Mesenchymal stem cell (in vitro differentiated cells and primary cell): ENCODE measurements around the gene CLDN14.

Experiments used
- DNase-seq: peaks from one replicate; pipeline ENCODE4 v3.0.0-alpha.2; 2013
- H2AFZ ChIP-seq: one replicate; pipeline ENCODE4 v1.6.1; 2013; ENCODE audit warnings: low read depth, mild to moderate bottlenecking, control low read depth, inconsistent platforms, low read length, moderate library complexity
- H2AK5ac ChIP-seq: 2 replicates; pipeline ENCODE4 v1.6.1; 2013; ENCODE audit warnings: low read length, moderate library complexity, mild to moderate bottlenecking, inconsistent platforms; ENCODE audit not compliant: severe bottlenecking
- H2BK120ac ChIP-seq: one replicate; pipeline ENCODE4 v1.6.1; 2013; ENCODE audit warnings: low read depth, mild to moderate bottlenecking, inconsistent platforms, low read length, moderate library complexity
- H2BK12ac ChIP-seq, 2 experiments: one replicate each; pipeline ENCODE4 v1.6.1; 2013; ENCODE audit warnings: inconsistent platforms in 2 of 2, low read length in 2 of 2, mild to moderate bottlenecking in 2 of 2, moderate library complexity in 2 of 2, control low read depth in 1 of 2
- H2BK15ac ChIP-seq: one replicate; pipeline ENCODE4 v1.6.1; 2013; ENCODE audit warnings: mild to moderate bottlenecking, low read depth, inconsistent platforms; ENCODE audit not compliant: poor library complexity, severe bottlenecking
- H2BK5ac ChIP-seq: 2 replicates; pipeline ENCODE4 v1.6.1; 2013; ENCODE audit warnings: low read depth, mild to moderate bottlenecking, low read length, control low read depth, inconsistent platforms; ENCODE audit not compliant: poor library complexity, severe bottlenecking
- H3K14ac ChIP-seq, 2 experiments: one replicate each; pipeline ENCODE4 v1.6.1; 2013; ENCODE audit warnings: inconsistent platforms in 2 of 2, low read length in 2 of 2, control low read depth in 1 of 2, mild to moderate bottlenecking in 1 of 2, moderate library complexity in 1 of 2
- H3K18ac ChIP-seq, 2 experiments: one replicate each; pipeline ENCODE4 v1.6.1; 2013; ENCODE audit warnings: inconsistent platforms in 2 of 2, low read length in 2 of 2, control low read depth in 1 of 2, low read depth in 1 of 2, mild to moderate bottlenecking in 1 of 2
- H3K23ac ChIP-seq, 2 experiments: one replicate each; pipeline ENCODE4 v1.6.1; 2013; ENCODE audit warnings: inconsistent platforms in 2 of 2, low read length in 2 of 2, mild to moderate bottlenecking in 2 of 2, moderate library complexity in 2 of 2, control low read depth in 1 of 2
- H3K27ac ChIP-seq: 2 replicates; pipeline ENCODE4 v1.5.1; 2013; ENCODE audit warnings: mild to moderate bottlenecking, moderate library complexity, low read length, control low read depth, inconsistent platforms; ENCODE audit not compliant: poor library complexity, severe bottlenecking
- H3K27me3 ChIP-seq, 2 experiments: 2 replicates each; pipeline versions ENCODE4 v1.6.1 to v1.7.0; 2013; ENCODE audit warnings: low read length in 2 of 2, mild to moderate bottlenecking in 2 of 2, moderate library complexity in 2 of 2, control low read depth in 1 of 2, inconsistent platforms in 1 of 2; ENCODE audit not compliant: control insufficient read depth in 1 of 2, insufficient read depth in 1 of 2
- H3K36me3 ChIP-seq, 2 experiments: 2 replicates each; pipeline versions ENCODE4 v1.6.1 to v1.7.0; 2013; ENCODE audit warnings: low read length in 2 of 2, control low read depth in 1 of 2, inconsistent platforms in 1 of 2, low read depth in 1 of 2, mild to moderate bottlenecking in 1 of 2; ENCODE audit not compliant: insufficient read depth in 2 of 2, control insufficient read depth in 1 of 2
- H3K4ac ChIP-seq, 2 experiments: one replicate each; pipeline ENCODE4 v1.6.1; 2013; ENCODE audit warnings: inconsistent platforms in 2 of 2, low read length in 2 of 2, mild to moderate bottlenecking in 2 of 2, moderate library complexity in 2 of 2, control low read depth in 1 of 2, low read depth in 1 of 2
- H3K4me1 ChIP-seq: 2 replicates; pipeline ENCODE4 v1.6.1; 2013; ENCODE audit warnings: low read depth, low read length, control low read depth; ENCODE audit not compliant: control insufficient read depth, insufficient read depth
- H3K4me2 ChIP-seq: 2 replicates; pipeline ENCODE4 v1.6.1; 2013; ENCODE audit warnings: low read length, mild to moderate bottlenecking, inconsistent platforms; ENCODE audit not compliant: poor library complexity, severe bottlenecking
- H3K4me3 ChIP-seq, 2 experiments: 2 replicates each; pipeline versions ENCODE4 v1.5.1 to v1.7.0; 2013; ENCODE audit warnings: low read length in 2 of 2, mild to moderate bottlenecking in 2 of 2, control low read depth in 1 of 2, low read depth in 1 of 2; ENCODE audit not compliant: insufficient read depth in 1 of 2
- H3K79me1 ChIP-seq: replicated peaks from 2 replicates; pipeline ENCODE4 v1.6.1; 2013; ENCODE audit warnings: mild to moderate bottlenecking, control low read depth, low read length, inconsistent platforms; ENCODE audit not compliant: poor library complexity, severe bottlenecking
- H3K9ac ChIP-seq: 2 replicates; pipeline ENCODE4 v1.7.0; 2013; ENCODE audit warnings: mild to moderate bottlenecking, low read length, moderate library complexity
- H3K9me3 ChIP-seq: 2 replicates; pipeline ENCODE4 v1.7.0; 2013; ENCODE audit warnings: mild to moderate bottlenecking, low read length; ENCODE audit not compliant: control insufficient read depth
- H4K8ac ChIP-seq: one replicate; pipeline ENCODE4 v1.6.1; 2013; ENCODE audit warnings: inconsistent platforms, mild to moderate bottlenecking, low read length, moderate library complexity
- H4K91ac ChIP-seq: one replicate; pipeline ENCODE4 v1.6.1; 2013; ENCODE audit warnings: mild to moderate bottlenecking, low read length, inconsistent platforms
- WGBS: methylation state at CpG from one replicate; pipeline ENCODE4 v1.1.7; 2013; ENCODE audit warnings: mixed read lengths; 5-methylcytosine and 5-hydroxymethylcytosine counted together

CLDN14 gene

DNA sequence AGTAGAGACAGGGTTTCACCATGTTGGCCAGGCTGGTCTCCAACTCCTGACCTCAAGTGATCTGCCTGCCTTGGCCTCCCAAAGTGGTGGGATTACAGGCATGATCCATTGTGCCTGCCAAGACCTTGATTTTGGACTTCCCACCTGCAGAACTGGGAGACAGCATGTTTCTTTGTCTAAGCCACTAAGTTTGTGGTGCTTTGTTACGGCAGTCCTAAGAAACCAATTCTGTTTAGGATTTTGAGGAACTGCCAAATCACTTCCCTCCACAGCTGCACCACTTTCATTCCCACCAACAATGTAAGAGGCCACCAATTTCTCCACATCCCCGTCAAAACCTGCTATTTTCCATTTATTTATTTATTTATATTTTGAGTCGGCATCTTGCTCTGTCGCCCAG, 48.7 kb downstream of the CLDN14 start:
- H4K8ac ChIP-seq: no peak overlapping the region
- H3K23ac ChIP-seq: no peak overlapping the region
- H3K18ac ChIP-seq: peak overlapping the region in 1 of 2 experiments; percentile 28
- no peak overlapping the region for H3K4me2 ChIP-seq
- no peak overlapping the region for H4K91ac ChIP-seq
- H2BK15ac ChIP-seq: no peak overlapping the region
- peaks cover 31% of the 10 kb centered on the region for H3K4me1 ChIP-seq
- H3K27me3 ChIP-seq: no peaks in the 10 kb centered on the region
- no peaks in the 10 kb centered on the region for H3K36me3 ChIP-seq
- H2BK12ac ChIP-seq: no peak overlapping the region
- H3K79me1 ChIP-seq: peaks cover 6% of the 10 kb centered on the region
- H2AK5ac ChIP-seq: peak overlapping the region; percentile 78
- no peak overlapping the region for H2AFZ ChIP-seq
- DNase-seq: no peak
- no peak overlapping the region for H3K9ac ChIP-seq
- no peak overlapping the region for H2BK120ac ChIP-seq
- H3K27ac ChIP-seq: peak overlapping the region; percentile 21
- peak overlapping the region in 1 of 2 experiments; percentile 73 for H3K4me3 ChIP-seq
- WGBS: 97% methylated on average over 4 of the region's 4 CpGs
- H3K4ac ChIP-seq: no peak overlapping the region
- H3K9me3 ChIP-seq: no peaks in the 10 kb centered on the region
- no peak overlapping the region for H3K14ac ChIP-seq
- H2BK5ac ChIP-seq: no peak overlapping the region

DNA sequence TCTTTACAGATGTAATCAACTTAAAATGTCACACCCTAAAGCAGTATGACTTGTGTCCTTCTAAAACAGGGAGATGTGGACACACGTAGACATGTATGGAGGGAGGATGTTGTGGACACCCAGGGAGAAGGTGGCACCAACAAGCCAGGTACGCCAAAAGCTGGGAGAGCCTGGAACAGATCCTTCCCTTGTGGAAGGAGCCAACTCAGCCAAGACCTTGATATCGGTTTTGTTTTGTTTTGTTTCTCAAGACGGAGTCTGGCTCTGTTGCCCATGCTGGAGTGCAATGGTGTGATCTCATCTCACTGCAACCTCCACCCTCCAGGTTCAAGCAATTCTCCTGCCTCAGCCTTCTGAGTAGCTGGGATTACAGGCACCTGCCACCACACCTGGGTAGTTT, 49.1 kb downstream of the CLDN14 start:
- WGBS: 85% methylated on average over 4 of the region's 4 CpGs
- H3K23ac ChIP-seq: no peak overlapping the region

DNA sequence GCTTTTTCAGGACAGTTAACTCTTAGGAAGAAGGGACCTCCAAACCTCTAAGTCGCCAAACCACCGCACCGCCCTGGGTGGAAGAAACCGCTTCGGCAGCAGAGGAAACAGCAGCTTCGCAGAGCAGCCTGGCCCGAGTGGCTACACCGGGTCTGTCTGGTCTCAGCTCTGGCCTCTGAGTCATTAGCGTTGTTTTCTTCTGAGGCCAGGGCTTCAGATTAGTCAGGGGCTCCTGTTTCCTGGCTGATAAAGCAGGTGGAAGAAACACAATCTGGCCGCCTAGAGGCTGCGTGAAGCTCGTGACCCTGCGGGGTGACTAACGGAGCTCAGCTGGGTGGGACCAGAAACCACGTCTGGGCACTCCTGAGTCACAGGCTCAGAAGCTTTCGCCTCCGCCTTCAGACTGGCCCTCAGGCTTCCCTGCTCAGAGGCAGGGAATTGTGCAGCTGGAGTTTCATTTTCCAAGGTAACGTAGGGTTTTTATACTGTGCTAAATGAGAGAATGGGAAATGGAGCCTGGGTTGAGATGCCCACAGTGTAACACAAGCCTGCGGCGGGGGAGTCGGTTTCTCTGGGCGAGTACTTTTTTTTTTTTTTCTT, 49.9 kb downstream of the CLDN14 start:
- Histone ChIP-seq H4K91ac (peak overlapping the region; percentile 84), H3K4ac (peak overlapping the region in 1 of 2 experiments; percentile 26), H3K4me1 (peaks cover 33% of the 10 kb centered on the region), H2BK12ac (peak overlapping the region in 1 of 2 experiments; percentile 4), H3K27ac (peak overlapping the region; percentile 90), H3K23ac (no peak overlapping the region), H2BK120ac (peak overlapping the region; percentile 42), H3K4me2 (peak overlapping the region; percentile 20), H3K27me3 (no peaks in the 10 kb centered on the region), H2BK15ac (peak overlapping the region; percentile 33), H3K4me3 (peak overlapping the region in 1 of 2 experiments; percentile 73), H2AFZ (no peak overlapping the region), H2AK5ac (no peak overlapping the region), H3K79me1 (peaks cover 6% of the 10 kb centered on the region), H3K36me3 (no peaks in the 10 kb centered on the region), H2BK5ac (peak overlapping the region; percentile 40), H3K9ac (peak overlapping the region; percentile 91), H3K18ac (peak overlapping the region; percentile 63 to 76), H4K8ac (peak overlapping the region; percentile 58), H3K9me3 (no peaks in the 10 kb centered on the region), H3K14ac (no peak overlapping the region)
- 6% methylated on average over 22 of the region's 22 CpGs for WGBS
- DNase-seq: peak; percentile 99

More for the DNA sequence above, 49.1 kb downstream of the CLDN14 start:
- Histone ChIP-seq H3K9ac (peak overlapping the region; percentile 85), H2AFZ (no peak overlapping the region), H3K4me3 (peak overlapping the region in 1 of 2 experiments; percentile 73), H2AK5ac (peak overlapping the region; percentile 95), H3K36me3 (no peaks in the 10 kb centered on the region), H4K8ac (peak overlapping the region; percentile 82), H2BK12ac (peak overlapping the region; percentile 66 to 95), H3K18ac (peak overlapping the region in 1 of 2 experiments; percentile 25), H2BK120ac (no peak overlapping the region), H3K27ac (peak overlapping the region; percentile 90), H3K27me3 (no peaks in the 10 kb centered on the region), H3K4me2 (peak overlapping the region; percentile 36), H3K4me1 (peaks cover 31% of the 10 kb centered on the region), H2BK5ac (peak overlapping the region; percentile 53), H2BK15ac (no peak overlapping the region), H3K9me3 (no peaks in the 10 kb centered on the region), H3K79me1 (peaks cover 6% of the 10 kb centered on the region), H3K14ac (no peak overlapping the region), H4K91ac (peak overlapping the region; percentile 90), H3K4ac (peak overlapping the region; percentile 9 to 80)
- peak; percentile 12 for DNase-seq

DNA sequence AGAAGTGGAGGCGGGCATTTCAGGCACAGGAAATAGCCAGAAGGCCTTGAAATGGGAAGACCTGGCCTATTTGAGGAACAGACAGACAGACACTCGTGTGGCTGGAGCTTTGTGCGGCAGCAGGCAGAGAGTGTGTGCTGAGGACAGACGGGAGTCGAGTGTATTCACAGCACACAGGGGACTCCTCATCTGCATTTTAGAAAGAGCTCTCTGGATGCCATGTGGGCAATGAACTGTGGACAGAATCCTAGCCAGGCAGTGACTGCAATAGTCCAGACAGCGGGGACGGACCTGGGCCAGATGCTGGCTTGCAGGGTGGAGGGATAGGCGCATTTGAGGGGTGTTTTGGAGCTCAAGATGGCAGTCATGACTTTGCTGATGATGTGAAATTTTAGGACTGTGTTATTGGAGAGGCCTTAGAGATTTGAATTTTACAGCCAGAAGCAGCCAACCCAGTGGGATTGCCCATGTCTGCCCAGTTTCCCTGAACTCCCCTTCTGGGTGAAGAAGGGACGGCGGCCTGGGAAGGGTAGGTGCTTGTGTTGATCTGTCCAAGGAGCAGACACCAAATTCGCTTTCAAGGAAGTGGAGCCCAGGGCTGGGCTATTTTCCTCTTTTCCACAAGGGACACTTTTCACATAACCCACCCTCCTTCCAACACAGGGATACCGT, 51.0 kb downstream of the CLDN14 start:
- 76% methylated on average over 12 of the region's 12 CpGs for WGBS

More for the DNA sequence above, 51.0 kb downstream of the CLDN14 start:
- peak overlapping the region in 1 of 2 experiments; percentile 68 for H3K4me3 ChIP-seq
- H4K8ac ChIP-seq: peak overlapping the region; percentile 59
- H3K79me1 ChIP-seq: peaks cover 6% of the 10 kb centered on the region
- H3K9ac ChIP-seq: peak overlapping the region; percentile 91
- peak overlapping the region; percentile 90 for H2AK5ac ChIP-seq
- H3K4ac ChIP-seq: peak overlapping the region in 1 of 2 experiments; percentile 14
- peak overlapping the region; percentile 1 for H3K4me2 ChIP-seq
- no peaks in the 10 kb centered on the region for H3K27me3 ChIP-seq
- H3K4me1 ChIP-seq: peaks cover 33% of the 10 kb centered on the region
- H3K23ac ChIP-seq: no peak overlapping the region
- H2BK12ac ChIP-seq: peak overlapping the region; percentile 29 to 33
- H3K18ac ChIP-seq: peak overlapping the region; percentile 5 to 40
- H4K91ac ChIP-seq: peak overlapping the region; percentile 84
- peak overlapping the region; percentile 19 for H2BK5ac ChIP-seq
- H3K27ac ChIP-seq: peak overlapping the region; percentile 90
- H2AFZ ChIP-seq: no peak overlapping the region
- no peaks in the 10 kb centered on the region for H3K36me3 ChIP-seq
- H3K9me3 ChIP-seq: no peaks in the 10 kb centered on the region
- H2BK15ac ChIP-seq: no peak overlapping the region
- peak; percentile 25 for DNase-seq
- H2BK120ac ChIP-seq: no peak overlapping the region
- H3K14ac ChIP-seq: no peak overlapping the region
